Gastrocnemius medialis (tissue), 4 donors: ENCODE measurements around the gene CAPN13. TPM values are rescaled to one million over a fixed set of nuclear protein-coding genes. Genes with fewer than 3 reads are reported as not detected.

Source experiments
- ATAC-seq, 2 donors: fragments of 150-250 bp; one replicate each; pipeline ENCODE4 v1.9.1; 2016
- DNase-seq, 2 donors: peaks; one replicate each; pipeline ENCODE4 v3.0.0-alpha.2; 2019
- H3K27ac ChIP-seq, 4 donors: fragments of 200-600 bp; sonication (generic); 1 replicate in 1 of 4; 2 replicates in 3 of 4; pipeline ENCODE4 v1.5.1; 2016 to 2018; ENCODE audit warnings: mild to moderate bottlenecking in 2 of 4, moderate library complexity in 1 of 4
- H3K27me3 ChIP-seq, 3 donors: fragments of 200-600 bp; sonication (generic) in 2 of 3; 1 replicate in 1 of 3; 2 replicates in 2 of 3; pipeline versions ENCODE4 v1.5.1 to v1.6.0; 2016 to 2019; ENCODE audit warnings: mild to moderate bottlenecking in 1 of 3, moderate library complexity in 1 of 3
- H3K36me3 ChIP-seq, 2 donors: fragments of 200-600 bp; sonication (generic) in 1 of 2; one replicate each; pipeline ENCODE4 v1.5.1; 2017 to 2018
- H3K4me1 ChIP-seq, 2 donors: fragments of 200-600 bp; sonication (generic) in 1 of 2; one replicate each; pipeline ENCODE4 v1.5.1; 2016 to 2017; ENCODE audit warnings: mild to moderate bottlenecking in 2 of 2
- H3K4me3 ChIP-seq, 4 donors: fragments of 200-600 bp; sonication (generic) in 3 of 4; 1 replicate in 1 of 4; 2 replicates in 3 of 4; pipeline ENCODE4 v1.5.1; 2016 to 2019; ENCODE audit warnings: mild to moderate bottlenecking in 2 of 4
- H3K9me3 ChIP-seq, 3 donors: fragments of 200-600 bp; sonication (generic) in 2 of 3; 1 replicate in 1 of 3; 2 replicates in 2 of 3; pipeline ENCODE4 v1.5.1; 2016 to 2019
- CTCF ChIP-seq, 5 experiments: fragments of 450-650 bp in 3 of 5; fragments of 200-600 bp in 2 of 5; sonication (generic) in 2 of 5; IDR thresholded peaks in 4 of 5; conservative IDR thresholded peaks in 1 of 5; 1 replicate in 4 of 5; 2 replicates in 1 of 5; pipeline ENCODE4 v1.5.1; 2016 to 2019; ENCODE audit warnings: antibody characterized with exemption in 5 of 5, mild to moderate bottlenecking in 3 of 5, moderate library complexity in 3 of 5
- POLR2A ChIP-seq, 2 donors: fragments of 450-650 bp; IDR thresholded peaks; one replicate each; pipeline ENCODE4 v1.6.1; 2017; ENCODE audit warnings: antibody characterized with exemption in 2 of 2, mild to moderate bottlenecking in 2 of 2, moderate library complexity in 2 of 2
- in situ Hi-C, 4 donors: fragments of 200-750 bp; cut with MboI; loops; one replicate each; pipeline versions ENCODE4 v1.15.0 to v1.8.0; 2017; ENCODE audit warnings: low sequenced_read_pairs in 4 of 4
- intact Hi-C: fragments of 100-400 bp; cut with DNase I; formaldehyde crosslinking; loops from one replicate; pipeline ENCODE4 v1.15.1; 2023; ENCODE audit warnings: low total_unique reads
- total RNA-seq, 4 donors: library from RNA; depleted of rRNA; stranded (reverse); fragments of >200 nt; gene quantifications; one replicate each; pipeline versions ENCODE4 v1.1.0 to v1.2.3, GENCODE V29; 2016

CAPN13 gene
- total RNA-seq, 4 donors from 2014 or later: 0.53 TPM; not detected in 3

- H3K9me3 ChIP-seq: no peaks in the 10 kb centered on the region
- H3K27me3 ChIP-seq: peaks cover 0 to 8% (median 7%) of the 10 kb centered on the region in 3 donors
- no peaks in the 10 kb centered on the region for H3K4me1 ChIP-seq
- ATAC-seq (no peak), DNase-seq (no peak)
- H3K4me3 ChIP-seq: no peak overlapping the region
- in situ Hi-C loops: no loop called here
- TF ChIP-seq POLR2A (IDR thresholded peaks at IDR 0.05): no peak
- no peak for TF ChIP-seq CTCF (IDR thresholded peaks at IDR 0.05 in 4 of 5, conservative IDR thresholded peaks at IDR 0.05 in 1 of 5)
- intact Hi-C loops: no loop called here
- no peaks in the 10 kb centered on the region for H3K36me3 ChIP-seq
- H3K27ac ChIP-seq: no peak overlapping the region
Observed at GRCh38 chr2:30758191-30758651, 49.0 kb downstream of the CAPN13 start.

- Histone ChIP-seq H3K36me3 (no peaks in the 10 kb centered on the region), H3K9me3 (no peaks in the 10 kb centered on the region), H3K4me1 (no peaks in the 10 kb centered on the region), H3K27me3 (peaks cover 0 to 8% (median 7%) of the 10 kb centered on the region in 3 donors), H3K4me3 (no peak overlapping the region), H3K27ac (no peak overlapping the region)
- intact Hi-C loops (no loop called here), in situ Hi-C loops (no loop called here)
- no peak for TF ChIP-seq CTCF (IDR thresholded peaks at IDR 0.05 in 4 of 5, conservative IDR thresholded peaks at IDR 0.05 in 1 of 5)
- TF ChIP-seq POLR2A (IDR thresholded peaks at IDR 0.05): no peak
- ATAC-seq (no peak), DNase-seq (no peak)
Observed at GRCh38 chr2:30757749-30758148, 49.5 kb downstream of the CAPN13 start.

GRCh38 chr2:30756971-30757370 lies 50.3 kb downstream of the CAPN13 start:
- TF ChIP-seq CTCF (IDR thresholded peaks at IDR 0.05 in 4 of 5, conservative IDR thresholded peaks at IDR 0.05 in 1 of 5) (no peak), POLR2A (IDR thresholded peaks at IDR 0.05) (no peak)
- intact Hi-C loops: no loop called here
- in situ Hi-C loops: no loop called here
- Histone ChIP-seq H3K4me1 (no peaks in the 10 kb centered on the region), H3K4me3 (no peak overlapping the region), H3K9me3 (no peaks in the 10 kb centered on the region), H3K27ac (no peak overlapping the region), H3K27me3 (peaks cover 0 to 8% (median 7%) of the 10 kb centered on the region in 3 donors), H3K36me3 (no peaks in the 10 kb centered on the region)
- DNase-seq (no peak), ATAC-seq (no peak)

- Histone ChIP-seq H3K9me3 (no peaks in the 10 kb centered on the region), H3K27ac (no peak overlapping the region), H3K27me3 (peaks cover 0 to 8% (median 7%) of the 10 kb centered on the region in 3 donors), H3K36me3 (no peaks in the 10 kb centered on the region), H3K4me3 (no peak overlapping the region), H3K4me1 (no peaks in the 10 kb centered on the region)
- TF ChIP-seq CTCF (IDR thresholded peaks at IDR 0.05 in 4 of 5, conservative IDR thresholded peaks at IDR 0.05 in 1 of 5) (no peak), POLR2A (IDR thresholded peaks at IDR 0.05) (no peak)
- intact Hi-C loops: no loop called here
- DNase-seq (no peak), ATAC-seq (no peak)
- in situ Hi-C loops: no loop called here
Observed at GRCh38 chr2:30756051-30756719, 51.1 kb downstream of the CAPN13 start.
